GM21367 (cell line): ENCODE data around the gene ABCC11.

Experiments used
- ATAC-seq: cut with Tn5 transposase; IDR thresholded peaks from one replicate; pipeline ENCODE4 v1.9.1; 2021; ENCODE audit not compliant: unreplicated experiment

Gene ABCC11

DNA sequence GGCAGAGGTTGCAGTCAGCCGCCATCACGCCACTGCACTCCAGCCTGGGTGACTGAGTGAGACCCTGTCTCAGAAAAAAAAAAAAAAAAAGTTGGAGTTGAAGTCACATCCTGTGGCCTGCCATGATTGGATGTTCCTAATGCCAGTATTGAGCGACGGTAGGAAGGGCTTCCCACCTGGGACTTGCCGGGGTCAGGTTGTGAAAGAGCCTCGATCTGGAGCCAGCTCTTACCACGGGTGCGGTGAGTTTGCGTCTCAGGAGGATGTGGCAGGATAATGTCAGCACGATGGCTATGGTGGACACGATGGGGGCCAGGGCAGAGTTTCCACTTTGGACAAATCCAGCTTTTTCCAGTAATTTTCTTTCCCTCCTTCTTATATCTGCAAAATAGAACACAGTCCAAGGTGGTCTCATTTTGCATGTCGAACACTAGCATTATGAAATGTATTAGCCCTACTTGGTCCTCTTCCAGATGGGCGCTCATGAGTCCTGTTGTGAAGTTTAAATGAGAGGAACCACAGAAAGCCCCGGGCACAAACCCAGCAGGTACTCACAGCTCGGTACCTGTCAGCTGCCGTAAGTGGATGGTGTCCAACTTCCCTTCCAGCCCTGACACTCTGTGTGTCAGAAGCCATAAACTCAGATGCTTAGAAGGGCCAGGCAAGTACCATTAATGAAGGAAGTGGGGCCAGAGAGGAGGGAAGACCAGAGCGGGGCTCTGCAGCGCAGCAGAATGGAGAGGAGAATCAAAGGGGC, 113.7 kb downstream of the ABCC11 start:
- no peak for ATAC-seq

GRCh38 chr16:48132696-48133095, 114.6 kb downstream of the ABCC11 start:
- no peak for ATAC-seq

DNA sequence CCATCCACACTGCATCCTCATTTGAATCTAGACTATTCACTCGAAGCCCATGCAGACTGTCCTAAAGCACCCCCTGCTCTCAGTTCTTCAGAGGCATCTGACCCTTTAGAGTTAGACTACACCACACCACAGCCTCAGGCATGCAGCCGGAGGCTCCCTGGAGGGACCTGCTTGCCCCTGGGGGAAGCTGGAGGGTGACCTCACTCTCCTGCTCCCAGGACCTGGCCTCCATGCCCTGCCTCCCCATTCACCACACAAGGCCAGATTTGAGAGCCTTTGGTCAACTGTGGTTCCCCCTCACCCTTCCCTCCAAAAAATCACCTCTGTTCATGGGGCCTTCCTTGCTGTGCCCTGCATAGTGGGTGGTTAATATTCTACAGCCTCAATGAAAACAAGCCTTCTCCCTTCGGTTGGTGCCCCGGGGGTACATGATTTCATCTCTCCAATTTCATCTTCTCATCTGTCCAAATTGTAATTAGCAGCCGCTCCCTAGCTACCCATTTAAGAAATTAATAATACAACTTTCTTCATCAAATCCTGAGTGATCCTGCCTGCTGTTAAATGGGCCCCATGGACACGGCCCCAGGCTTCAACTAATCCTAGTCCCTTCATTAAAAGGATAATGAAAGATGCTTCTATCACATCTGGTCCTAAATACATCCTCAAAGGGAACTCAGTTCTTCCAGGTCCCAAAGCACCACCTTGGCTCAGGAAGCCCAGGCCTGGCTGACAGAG, 116.0 kb downstream of the ABCC11 start:
- ATAC-seq, result no peak

GRCh38 chr16:48129926-48130325, 117.4 kb downstream of the ABCC11 start:
- ATAC-seq, result no peak

GRCh38 chr16:48128769-48129168, 118.6 kb downstream of the ABCC11 start:
- ATAC-seq, result no peak

GRCh38 chr16:48126801-48127644, 120.3 kb downstream of the ABCC11 start:
- no peak for ATAC-seq

DNA sequence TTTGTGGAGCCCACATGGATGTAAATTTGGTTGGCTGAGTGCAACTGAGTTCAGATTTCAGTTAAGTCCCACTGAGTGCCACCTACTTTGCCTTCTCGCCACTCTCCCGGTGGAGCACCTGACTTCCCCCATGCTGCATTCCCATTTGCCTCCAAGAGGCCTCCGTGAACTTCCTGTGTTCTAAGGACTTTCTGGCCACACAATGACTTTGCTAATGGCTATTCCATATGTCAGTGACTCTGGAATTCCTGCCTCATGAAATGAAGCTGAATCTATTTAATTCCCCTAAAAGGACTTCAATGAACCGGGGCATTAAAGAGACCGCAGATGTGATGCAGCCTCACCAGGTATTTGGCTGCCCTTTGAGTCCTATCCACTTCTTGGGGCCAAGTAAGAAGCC, 121.5 kb downstream of the ABCC11 start:
- no peak for ATAC-seq

DNA sequence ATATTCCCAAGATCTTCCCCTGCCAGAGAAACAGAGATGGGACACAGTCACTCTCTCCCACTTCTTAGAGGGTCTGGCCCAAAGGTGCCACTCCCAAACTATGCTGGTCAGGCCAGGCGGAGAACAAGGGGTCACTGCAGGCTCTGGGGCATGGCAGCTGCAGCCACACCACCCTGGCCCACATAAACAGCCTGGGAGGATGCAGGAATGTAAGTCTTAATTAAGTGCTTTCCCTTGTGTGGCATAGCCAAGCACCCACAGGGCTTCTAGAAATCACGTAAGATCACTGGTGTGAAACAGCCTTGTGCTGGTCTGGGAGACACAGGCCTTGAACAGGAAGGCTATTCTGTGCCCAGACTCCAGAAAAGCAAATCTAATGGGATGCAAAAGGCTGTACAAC, 123.1 kb downstream of the ABCC11 start:
- ATAC-seq, result no peak

- ATAC-seq, result no peak
Observed at GRCh38 chr16:48123104-48123788, 124.1 kb downstream of the ABCC11 start.

GRCh38 chr16:48121276-48121675, 126.1 kb downstream of the ABCC11 start:
- no peak for ATAC-seq

GRCh38 chr16:48118841-48119240, 128.5 kb downstream of the ABCC11 start:
- ATAC-seq, result no peak

DNA sequence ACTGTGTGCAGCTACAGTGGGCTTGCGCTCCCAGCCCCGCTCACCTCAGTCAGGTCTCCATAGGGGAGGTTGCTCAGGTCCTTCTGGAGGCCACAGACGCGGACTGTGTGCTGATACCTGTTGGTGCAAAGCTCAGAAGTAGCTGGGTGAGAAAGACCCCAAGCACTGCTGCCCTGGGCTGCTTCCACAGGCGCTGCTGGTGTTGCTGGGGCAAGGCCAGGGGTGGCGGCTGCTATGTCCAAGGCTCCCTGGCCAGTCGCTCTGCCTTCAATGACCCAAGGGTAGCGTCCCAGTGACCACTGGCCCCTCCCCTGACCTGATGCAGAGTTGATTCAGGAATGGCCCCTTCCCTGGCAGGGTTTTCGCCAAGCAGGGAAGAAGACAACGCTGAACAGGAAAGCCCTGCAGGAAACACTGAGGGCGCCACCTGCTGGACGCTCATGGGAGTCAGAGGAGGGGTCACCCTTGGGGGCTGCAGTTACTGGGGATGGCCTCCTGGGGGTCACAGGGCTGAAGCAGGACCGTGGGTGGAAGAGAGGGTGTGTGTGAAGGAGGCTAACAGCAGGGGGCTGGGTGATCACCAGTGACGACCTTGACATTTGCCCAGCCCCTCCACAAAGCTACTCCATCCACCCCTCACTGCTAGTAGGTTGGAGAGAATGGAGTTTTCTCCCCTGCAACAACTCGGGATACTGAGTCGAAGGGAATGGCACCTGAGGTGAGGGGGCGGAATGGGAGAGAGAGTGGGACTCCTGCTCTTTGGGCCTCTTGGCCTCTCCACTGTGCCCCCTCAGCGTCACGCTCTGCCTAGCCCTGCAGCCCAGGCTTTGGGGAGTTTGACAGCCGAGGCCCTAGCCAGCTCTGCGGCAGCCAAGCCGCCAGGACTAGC, 129.9 kb downstream of the ABCC11 start:
- ATAC-seq, result peak; percentile 76
